Activated T-helper 1 cell treated with anti-CD3 and anti-CD28 coated beads, Interleukin-2, amount 50 U/mL, for 16 hours (primary cell): ENCODE measurements around the gene RNF213.

Experiments used
- DNase-seq, 2 donors: peaks; one replicate each; pipeline ENCODE4 v3.0.0-alpha.2; 2020; ENCODE audit warnings: low read depth in 1 of 2, low spot score in 1 of 2

RNF213 gene

GRCh38 chr17:80347536-80347935 lies 86.9 kb downstream of the RNF213 start:
- no peak for DNase-seq

- DNase-seq = no peak
Measured at GRCh38 chr17:80347948-80348351, 87.3 kb downstream of the RNF213 start.

- no peak for DNase-seq
Measured at GRCh38 chr17:80348551-80349150, 88.0 kb downstream of the RNF213 start.

GRCh38 chr17:80349151-80349651 lies 88.5 kb downstream of the RNF213 start:
- DNase-seq = no peak

GRCh38 chr17:80349751-80350150 lies 89.1 kb downstream of the RNF213 start:
- DNase-seq = no peak

- DNase-seq = no peak
Measured at GRCh38 chr17:80352216-80352895, 91.7 kb downstream of the RNF213 start.

GRCh38 chr17:80352991-80353665 lies 92.5 kb downstream of the RNF213 start:
- DNase-seq = no peak

- DNase-seq = no peak
Measured at GRCh38 chr17:80353718-80354275, 93.1 kb downstream of the RNF213 start.

- no peak for DNase-seq
Measured at GRCh38 chr17:80354336-80354735, 93.7 kb downstream of the RNF213 start.

- DNase-seq = no peak
Measured at GRCh38 chr17:80356231-80356856, 95.7 kb downstream of the RNF213 start.

GRCh38 chr17:80358131-80358530 lies 97.5 kb downstream of the RNF213 start:
- DNase-seq = no peak

GRCh38 chr17:80358861-80359260 lies 98.2 kb downstream of the RNF213 start:
- no peak for DNase-seq

- DNase-seq = no peak
Measured at GRCh38 chr17:80359422-80360110, 98.9 kb downstream of the RNF213 start.

GRCh38 chr17:80360396-80360795 lies 99.7 kb downstream of the RNF213 start:
- no peak for DNase-seq

GRCh38 chr17:80361495-80362220 lies 101.0 kb downstream of the RNF213 start:
- DNase-seq = no peak

GRCh38 chr17:80362428-80363119 lies 101.9 kb downstream of the RNF213 start:
- no peak for DNase-seq

GRCh38 chr17:80363120-80363515 lies 102.5 kb downstream of the RNF213 start:
- no peak for DNase-seq

GRCh38 chr17:80363518-80364090 lies 103.0 kb downstream of the RNF213 start:
- DNase-seq = no peak

GRCh38 chr17:80364091-80364691 lies 103.5 kb downstream of the RNF213 start:
- DNase-seq = no peak
